GM13976 (cell line): ENCODE measurements around the gene ENOX2.

Source experiments
- DNase-seq: peaks from one replicate; pipeline ENCODE4 v3.0.0; 2012; ENCODE audit warnings: low spot score
- CTCF ChIP-seq: IDR thresholded peaks from 2 replicates; pipeline ENCODE4 v1.5.1; 2012; ENCODE audit warnings: borderline replicate concordance, mild to moderate bottlenecking; ENCODE audit not compliant: insufficient read depth; ENCODE audit errors: extremely low read depth, missing control alignments, control extremely low read depth
- in situ Hi-C: fragments of 300-500 bp; cut with MboI; formaldehyde crosslinking; loops from one replicate; pipeline ENCODE4 v1.12.0; 2022; ENCODE audit warnings: low sequenced_read_pairs, mixed read lengths, inconsistent platforms; ENCODE audit not compliant: unreplicated experiment

Gene ENOX2

GRCh38 chrX:130669233-130669632, 233.8 kb downstream of the ENOX2 start:
- in situ Hi-C loops, result no loop called here
- no peak for DNase-seq
- no peak for TF ChIP-seq CTCF

- TF ChIP-seq CTCF, result no peak
- in situ Hi-C loops, result no loop called here
- no peak for DNase-seq
Measured at GRCh38 chrX:130665263-130665662, 237.7 kb downstream of the ENOX2 start.

- in situ Hi-C loops, result no loop called here
- TF ChIP-seq CTCF, result no peak
- DNase-seq, result no peak
Measured at GRCh38 chrX:130658310-130658709, 244.7 kb downstream of the ENOX2 start.

- no peak for TF ChIP-seq CTCF
- in situ Hi-C loops, result no loop called here
- no peak for DNase-seq
Measured at GRCh38 chrX:130654409-130654950, 248.5 kb downstream of the ENOX2 start.

GRCh38 chrX:130652824-130653578, 250.0 kb downstream of the ENOX2 start:
- no peak for TF ChIP-seq CTCF
- in situ Hi-C loops, result no loop called here
- DNase-seq, result no peak

GRCh38 chrX:130649738-130650137, 253.3 kb downstream of the ENOX2 start:
- no peak for TF ChIP-seq CTCF
- in situ Hi-C loops, result no loop called here
- DNase-seq, result no peak
